Midbrain (tissue), 1 donor: ENCODE data around the gene PRR20G.
"Not testable (repeated sequence)": the region's sequence is repeated elsewhere in the genome, so short reads cannot be mapped to it uniquely, and the experiment has no call there.

ENCODE experiments used
- DNase-seq: peaks from one replicate; lab custom pipeline; 2025; lab: John Stamatoyannopoulos, UW

PRR20G gene

GRCh38 chr3:127299276-127299675 lies 11.4 kb upstream of the PRR20G start:
- DNase-seq = no peak

- DNase-seq = no peak
Observed at GRCh38 chr3:127296959-127297358, 9.1 kb upstream of the PRR20G start.

DNA sequence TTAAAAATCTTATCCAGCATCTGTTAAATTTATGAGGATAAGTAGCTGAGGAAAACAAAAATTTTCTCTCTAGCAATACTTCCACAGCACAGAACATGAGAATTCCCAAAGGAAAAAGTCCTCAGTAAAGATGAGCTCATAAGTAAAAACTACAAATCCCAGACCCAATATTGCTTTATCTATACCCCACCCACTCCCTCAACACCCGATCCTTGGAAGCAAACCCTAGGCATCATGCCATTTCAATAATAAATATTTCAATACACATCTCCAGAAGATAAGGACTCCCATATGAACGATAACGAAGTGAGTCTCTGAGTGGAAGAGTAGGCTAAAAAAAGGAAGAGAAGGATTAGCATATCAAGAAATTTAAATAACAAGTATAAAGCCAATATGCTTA lies 8.3 kb upstream of the PRR20G start:
- no peak for DNase-seq

- not testable (repeated sequence) for DNase-seq
Observed at GRCh38 chr3:127293650-127294049, 5.8 kb upstream of the PRR20G start.

- no peak for DNase-seq
Observed at GRCh38 chr3:127291611-127292010, 3.8 kb upstream of the PRR20G start.

- DNase-seq = no peak
Observed at GRCh38 chr3:127291114-127291513, 3.3 kb upstream of the PRR20G start.

GRCh38 chr3:127289706-127290575 lies 2.1 kb upstream of the PRR20G start:
- DNase-seq = no peak

DNA sequence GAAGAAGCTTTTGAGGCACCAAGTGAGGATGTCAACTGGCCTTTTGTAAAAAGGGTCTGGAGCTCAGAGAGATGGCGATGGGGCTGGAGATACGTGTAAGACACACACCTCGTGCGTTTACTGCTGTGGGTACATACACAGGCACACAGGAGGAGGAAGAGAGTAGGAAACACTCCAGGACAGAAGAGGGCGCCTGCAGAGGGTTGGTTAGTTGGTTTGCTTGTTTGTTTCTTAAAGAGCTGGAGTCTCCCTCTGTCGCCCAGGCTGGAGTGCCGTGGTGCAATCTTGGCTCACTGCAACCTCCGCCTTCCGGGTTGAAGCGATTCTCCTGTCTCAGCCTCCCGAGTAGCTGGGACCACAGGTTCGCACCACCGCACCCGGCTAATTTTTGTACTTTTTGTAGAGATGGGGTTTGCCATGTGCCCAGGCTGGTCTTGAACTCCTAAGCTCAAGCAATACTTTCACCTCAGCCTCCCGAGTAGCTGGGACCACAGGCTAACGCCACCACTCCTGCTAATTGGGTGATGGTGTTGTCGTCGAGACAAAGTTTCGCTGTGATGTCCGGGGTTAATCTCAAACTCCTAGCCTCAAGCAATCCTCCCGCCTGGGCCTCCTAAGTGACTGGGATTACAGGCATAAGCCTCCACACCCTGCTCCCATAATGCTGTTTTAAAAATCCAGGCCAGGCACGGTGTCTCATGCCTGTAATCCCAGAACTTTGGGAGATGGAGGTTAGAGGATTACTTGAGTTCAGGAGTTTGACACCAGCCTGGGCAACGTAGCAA lies 1.3 kb upstream of the PRR20G start:
- DNase-seq = no peak

DNA sequence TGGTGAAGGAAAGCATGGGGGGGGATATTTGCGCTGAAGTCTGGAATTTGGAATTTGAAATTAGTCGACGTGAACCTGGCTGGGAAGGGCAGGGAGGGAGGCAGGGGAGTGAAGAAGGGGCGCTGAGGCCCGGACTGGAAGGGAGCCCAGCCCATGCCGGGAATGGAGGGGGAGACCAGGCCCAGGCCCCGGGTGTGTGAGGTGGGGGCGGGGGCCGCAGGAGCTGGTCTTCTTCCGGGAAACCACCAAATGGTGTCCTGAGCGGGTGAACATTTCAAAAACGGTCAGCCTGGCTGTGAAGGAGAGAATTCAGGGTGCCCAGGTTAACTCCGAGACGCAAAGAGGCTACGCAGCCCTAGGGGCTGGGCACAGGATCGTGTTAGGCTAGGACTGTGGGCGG lies 497 bp upstream of the PRR20G start:
- DNase-seq = no peak

DNA sequence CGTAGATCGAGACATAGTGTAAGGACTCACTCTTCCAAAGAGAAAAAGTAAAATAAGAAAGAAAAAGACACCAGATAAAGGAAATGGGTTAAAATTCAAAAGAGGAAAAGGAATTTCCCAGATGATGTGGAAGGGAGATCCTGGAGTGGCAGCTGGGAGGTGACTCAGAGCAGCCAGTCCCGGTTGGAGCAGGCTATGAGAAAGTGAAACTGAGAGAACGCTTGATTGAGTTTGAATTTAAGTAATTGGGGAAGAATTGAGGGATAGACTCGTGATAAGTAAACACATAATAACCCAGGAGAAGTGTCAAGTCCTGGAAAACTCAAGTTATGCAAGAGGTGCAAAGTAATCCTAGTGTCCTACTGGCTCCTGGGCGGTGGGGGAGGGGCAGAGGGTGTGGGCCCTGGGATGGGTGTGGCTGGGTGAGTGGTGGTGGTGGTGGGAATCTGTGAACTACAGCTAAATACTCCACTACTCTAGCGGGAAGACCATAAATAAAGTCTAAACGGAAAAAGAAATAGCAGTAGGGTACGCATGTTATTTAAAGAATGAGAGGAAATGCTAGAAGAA lies 1.2 kb downstream of the PRR20G start:
- DNase-seq = no peak

GRCh38 chr3:127284258-127284657 lies 3.6 kb downstream of the PRR20G start:
- DNase-seq = no peak

- no peak for DNase-seq
Observed at GRCh38 chr3:127277561-127277960, 10.3 kb downstream of the PRR20G start.

- DNase-seq = no peak
Observed at GRCh38 chr3:127276995-127277394, 10.9 kb downstream of the PRR20G start.

- DNase-seq = no peak
Observed at GRCh38 chr3:127276396-127276795, 11.4 kb downstream of the PRR20G start.

DNA sequence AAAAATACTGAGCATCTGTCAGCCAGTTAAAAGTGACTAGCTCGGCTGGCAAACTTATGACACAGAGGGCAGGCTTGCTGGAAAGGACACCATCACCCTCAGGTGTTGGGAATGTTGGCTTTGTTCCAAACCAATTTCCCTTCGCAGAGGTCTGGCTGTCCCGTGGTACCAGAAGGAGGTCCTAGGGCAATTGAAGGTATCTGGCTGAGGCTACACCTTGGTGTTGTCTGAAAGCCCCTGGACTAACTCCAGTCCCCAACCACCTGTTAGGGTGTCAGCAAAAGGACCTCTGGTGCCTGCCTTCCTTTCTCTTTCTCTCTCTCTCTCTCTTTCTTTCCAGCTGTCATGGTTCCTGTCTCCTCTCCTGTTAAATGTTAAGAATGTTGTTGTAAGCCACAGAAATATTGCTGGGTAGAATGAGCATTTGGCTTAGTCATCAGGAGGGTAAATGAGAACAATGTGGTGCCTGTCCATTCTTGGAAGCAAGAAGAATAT lies 12.5 kb downstream of the PRR20G start:
- no peak for DNase-seq

DNA sequence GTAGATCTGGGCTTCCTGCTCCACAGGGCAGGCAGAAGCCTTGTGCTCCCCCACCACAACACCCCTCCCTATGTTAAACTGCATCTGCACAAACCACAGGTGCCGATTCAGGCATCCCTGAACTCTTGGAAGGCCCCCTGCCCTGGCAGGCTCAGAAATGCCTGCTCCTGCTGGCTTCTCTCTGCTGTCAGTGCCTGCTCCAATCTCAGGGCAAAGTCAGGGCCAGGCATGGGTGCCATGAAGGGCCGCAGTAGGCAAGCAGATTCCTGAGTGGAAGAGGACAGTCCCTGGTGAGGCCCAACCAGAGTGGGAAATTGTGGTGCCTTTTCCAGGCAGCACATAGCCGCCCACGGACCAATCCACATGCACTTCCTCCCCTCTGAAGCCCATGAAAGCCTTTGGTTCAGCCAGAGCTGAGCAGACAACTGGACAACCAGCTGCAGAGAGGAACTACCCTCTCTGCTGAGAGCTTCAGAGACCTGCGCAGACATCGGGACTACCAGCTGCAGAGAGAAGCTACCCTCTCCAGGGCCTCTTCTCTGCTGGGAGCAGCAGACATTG lies 13.6 kb downstream of the PRR20G start:
- DNase-seq = no peak

- DNase-seq = no peak
Observed at GRCh38 chr3:127273206-127273605, 14.6 kb downstream of the PRR20G start.

DNA sequence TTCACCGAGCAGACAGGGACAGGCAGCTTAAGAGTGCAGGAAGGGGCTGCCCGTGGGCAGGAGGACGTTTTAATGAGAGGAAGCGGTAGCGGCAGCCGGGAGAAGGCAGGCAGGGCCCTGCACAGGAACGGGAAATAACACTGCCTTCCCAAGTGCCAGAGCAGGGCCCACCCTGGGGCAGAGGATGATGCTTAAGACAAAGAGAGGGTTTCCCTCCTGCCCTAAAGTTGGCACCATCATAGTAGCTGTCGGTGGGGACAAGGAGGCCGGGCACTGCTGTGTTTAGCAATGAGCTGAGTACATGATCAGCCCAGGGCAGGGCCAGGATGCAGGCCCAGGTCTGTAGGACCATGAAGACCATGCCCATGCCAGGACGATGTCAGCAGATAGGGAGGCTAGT lies 21.7 kb downstream of the PRR20G start:
- no peak for DNase-seq

DNA sequence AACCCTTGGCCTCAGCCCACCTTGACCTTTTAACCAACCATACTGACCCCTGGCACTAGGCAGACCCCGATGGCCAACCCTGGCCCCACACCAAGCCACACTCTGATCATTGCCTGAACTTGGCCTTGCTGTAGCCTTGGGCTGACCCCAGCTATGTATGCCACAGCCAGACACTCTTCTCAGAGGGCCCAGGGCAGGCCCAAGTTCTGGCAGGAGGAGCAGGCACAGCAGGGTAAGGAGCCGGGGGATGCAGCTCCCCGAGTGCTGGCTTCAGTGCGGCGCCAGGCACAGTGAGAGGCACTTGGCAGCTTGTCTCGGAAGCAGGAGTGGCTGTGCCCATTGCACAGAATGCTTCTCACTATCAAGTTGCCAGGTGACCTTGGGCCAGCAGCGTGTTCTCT lies 22.3 kb downstream of the PRR20G start:
- no peak for DNase-seq

DNA sequence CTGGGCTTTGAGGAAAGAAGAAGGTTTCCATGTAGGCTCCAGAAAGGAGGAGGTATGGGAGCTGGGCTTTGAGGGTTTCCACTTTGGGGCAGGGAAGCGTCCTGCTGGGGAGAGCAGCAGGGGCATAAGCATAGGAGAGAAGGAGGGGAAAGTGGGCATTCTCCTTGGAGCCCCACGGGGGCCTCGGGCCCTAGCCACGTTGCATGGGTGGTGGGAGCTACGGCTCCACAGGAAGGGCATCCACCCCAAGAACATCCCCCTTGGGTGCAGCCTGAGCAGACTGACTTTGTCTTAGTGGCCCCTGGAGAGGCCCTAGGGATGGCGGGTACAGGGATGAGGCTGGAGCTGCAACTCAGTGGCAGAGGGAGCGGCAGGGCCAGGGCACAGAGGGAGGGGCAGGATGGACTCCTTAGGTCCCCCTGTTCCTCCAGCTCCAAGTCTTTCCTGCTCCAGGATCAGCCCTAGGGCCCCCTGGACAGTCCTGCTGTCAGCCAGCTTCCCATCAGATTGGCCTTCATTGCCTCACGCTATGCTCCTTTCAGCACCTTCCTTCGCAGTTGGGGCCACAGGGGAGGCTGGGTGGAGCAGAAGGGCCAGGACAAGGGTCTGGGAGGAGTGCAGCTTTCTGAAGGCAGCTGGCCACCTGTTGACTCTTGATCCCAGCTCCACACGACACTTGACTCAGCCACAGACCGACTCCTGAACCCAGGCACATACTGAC lies 22.9 kb downstream of the PRR20G start:
- DNase-seq = no peak

GRCh38 chr3:127264292-127264691 lies 23.6 kb downstream of the PRR20G start:
- no peak for DNase-seq
